GM12878 (cell line): Measurements from ENCODE around the gene MLXIPL.

Experiments used
- SUZ12 ChIP-seq: fragments of 200-600 bp; sonication (generic); IDR thresholded peaks from one replicate; pipeline ENCODE4 v1.6.1; 2018; ENCODE audit warnings: antibody characterized with exemption, mild to moderate bottlenecking; ENCODE audit not compliant: unreplicated experiment
- TF ChIP-seq, protein P1 (sequence below), 3 experiments: IDR thresholded peaks in 2 of 3; conservative IDR thresholded peaks in 1 of 3; 2 replicates each; pipeline ENCODE4 v1.5.1; 2011; ENCODE audit warnings: low read depth in 3 of 3, low read length in 3 of 3, mild to moderate bottlenecking in 3 of 3, control low read depth in 2 of 3, moderate library complexity in 2 of 3, inconsistent platforms in 1 of 3, mixed read lengths in 1 of 3; ENCODE audit not compliant: control insufficient read depth in 2 of 3, insufficient read depth in 1 of 3; ENCODE audit errors: extremely low read depth in 1 of 3

GRCh38 chr7:73671322-73671661 is 47.0 kb upstream of the MLXIPL start:
- no peak for TF ChIP-seq SUZ12
- TF ChIP-seq, protein P1, sequence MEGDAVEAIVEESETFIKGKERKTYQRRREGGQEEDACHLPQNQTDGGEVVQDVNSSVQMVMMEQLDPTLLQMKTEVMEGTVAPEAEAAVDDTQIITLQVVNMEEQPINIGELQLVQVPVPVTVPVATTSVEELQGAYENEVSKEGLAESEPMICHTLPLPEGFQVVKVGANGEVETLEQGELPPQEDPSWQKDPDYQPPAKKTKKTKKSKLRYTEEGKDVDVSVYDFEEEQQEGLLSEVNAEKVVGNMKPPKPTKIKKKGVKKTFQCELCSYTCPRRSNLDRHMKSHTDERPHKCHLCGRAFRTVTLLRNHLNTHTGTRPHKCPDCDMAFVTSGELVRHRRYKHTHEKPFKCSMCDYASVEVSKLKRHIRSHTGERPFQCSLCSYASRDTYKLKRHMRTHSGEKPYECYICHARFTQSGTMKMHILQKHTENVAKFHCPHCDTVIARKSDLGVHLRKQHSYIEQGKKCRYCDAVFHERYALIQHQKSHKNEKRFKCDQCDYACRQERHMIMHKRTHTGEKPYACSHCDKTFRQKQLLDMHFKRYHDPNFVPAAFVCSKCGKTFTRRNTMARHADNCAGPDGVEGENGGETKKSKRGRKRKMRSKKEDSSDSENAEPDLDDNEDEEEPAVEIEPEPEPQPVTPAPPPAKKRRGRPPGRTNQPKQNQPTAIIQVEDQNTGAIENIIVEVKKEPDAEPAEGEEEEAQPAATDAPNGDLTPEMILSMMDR (IDR thresholded peaks at IDR 0.05 in 2 of 3, conservative IDR thresholded peaks at IDR 0.05 in 1 of 3; ENCODE audit: control insufficient read depth in 2 of 3, extremely low read depth in 1 of 3, insufficient read depth in 1 of 3, low read depth in 3 of 3, low read length in 3 of 3), result no peak
